ENCODE results near the gene FTSJ1. TPM values are rescaled to one million over a fixed set of nuclear protein-coding genes. Genes with fewer than 3 reads are reported as not detected.

Gene FTSJ1
- total RNA-seq, 1 donor, result 67.3 TPM

DNA sequence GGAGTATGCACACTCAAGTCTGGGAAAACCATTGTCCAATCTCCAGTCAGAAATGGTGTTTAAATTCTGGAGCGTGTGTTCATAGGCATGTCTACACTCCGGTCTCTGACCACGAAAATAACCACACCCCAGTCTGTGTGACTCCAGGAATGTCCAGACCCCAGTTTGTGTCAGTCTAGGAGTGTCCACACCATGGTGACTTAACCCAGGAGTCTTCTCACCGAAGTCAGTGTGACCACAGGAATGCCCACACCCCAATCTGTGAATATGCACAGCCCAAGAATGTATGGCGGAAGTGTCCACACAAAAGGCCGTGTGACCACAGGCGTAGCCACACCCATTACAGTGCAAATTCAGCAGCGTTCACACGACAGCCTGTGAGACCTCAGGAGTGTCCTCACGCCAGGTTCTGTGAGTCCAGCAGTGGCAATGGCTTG is 11.4 kb downstream of the FTSJ1 start:
- no peaks in the 10 kb centered on the region for H3K79me2 ChIP-seq (ENCODE audit: insufficient read depth, low read length)
- H3K9me3 ChIP-seq (ENCODE audit: low read depth, low read length), result no peaks in the 10 kb centered on the region
- no peak overlapping the region for H3K4me3 ChIP-seq (ENCODE audit: insufficient read depth, low read length)
- peaks cover 19% of the 10 kb centered on the region for H3K36me3 ChIP-seq (ENCODE audit: insufficient read depth, low read length)
- H3K4me1 ChIP-seq (ENCODE audit: insufficient read depth, low read length), result peaks cover 22% of the 10 kb centered on the region
- H3K27me3 ChIP-seq (ENCODE audit: insufficient read depth, low read length), result no peaks in the 10 kb centered on the region
- H3K4me2 ChIP-seq (ENCODE audit: insufficient read depth, low read length), result no peak overlapping the region
- TF ChIP-seq, protein P1, sequence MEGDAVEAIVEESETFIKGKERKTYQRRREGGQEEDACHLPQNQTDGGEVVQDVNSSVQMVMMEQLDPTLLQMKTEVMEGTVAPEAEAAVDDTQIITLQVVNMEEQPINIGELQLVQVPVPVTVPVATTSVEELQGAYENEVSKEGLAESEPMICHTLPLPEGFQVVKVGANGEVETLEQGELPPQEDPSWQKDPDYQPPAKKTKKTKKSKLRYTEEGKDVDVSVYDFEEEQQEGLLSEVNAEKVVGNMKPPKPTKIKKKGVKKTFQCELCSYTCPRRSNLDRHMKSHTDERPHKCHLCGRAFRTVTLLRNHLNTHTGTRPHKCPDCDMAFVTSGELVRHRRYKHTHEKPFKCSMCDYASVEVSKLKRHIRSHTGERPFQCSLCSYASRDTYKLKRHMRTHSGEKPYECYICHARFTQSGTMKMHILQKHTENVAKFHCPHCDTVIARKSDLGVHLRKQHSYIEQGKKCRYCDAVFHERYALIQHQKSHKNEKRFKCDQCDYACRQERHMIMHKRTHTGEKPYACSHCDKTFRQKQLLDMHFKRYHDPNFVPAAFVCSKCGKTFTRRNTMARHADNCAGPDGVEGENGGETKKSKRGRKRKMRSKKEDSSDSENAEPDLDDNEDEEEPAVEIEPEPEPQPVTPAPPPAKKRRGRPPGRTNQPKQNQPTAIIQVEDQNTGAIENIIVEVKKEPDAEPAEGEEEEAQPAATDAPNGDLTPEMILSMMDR (IDR thresholded peaks at IDR 0.05; ENCODE audit: extremely low read depth, low read depth, low read length), result no peak
- no peak for DNase-seq (ENCODE audit: insufficient read length, low spot score, missing footprints)
- no peak overlapping the region for H2AFZ ChIP-seq (ENCODE audit: low read length)
- no peaks in the 10 kb centered on the region for H4K20me1 ChIP-seq (ENCODE audit: insufficient read depth, low read length)
- peak overlapping the region; percentile 85 for H3K27ac ChIP-seq (ENCODE audit: low read depth, low read length)

DNA sequence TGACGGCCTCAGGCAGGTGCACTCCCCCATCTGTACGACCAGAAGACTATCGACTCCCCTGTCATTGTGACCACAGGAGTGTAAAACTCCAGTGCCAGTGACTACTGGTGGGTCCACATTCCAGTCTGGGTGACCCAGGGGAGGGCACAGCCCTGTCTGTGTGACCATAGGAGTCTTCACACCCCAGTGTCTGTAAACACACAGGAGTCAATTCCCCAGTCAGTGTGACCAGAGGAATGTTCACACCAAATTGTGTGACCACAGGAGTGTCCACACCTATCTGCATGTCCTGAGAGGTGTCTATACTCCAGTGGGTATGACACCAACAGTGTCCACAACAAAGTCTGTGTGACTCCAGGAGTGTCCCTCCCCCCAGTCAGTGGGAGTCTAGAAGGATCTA is 12.0 kb downstream of the FTSJ1 start:
- H2AFZ ChIP-seq (ENCODE audit: low read length), result no peak overlapping the region
- no peaks in the 10 kb centered on the region for H3K27me3 ChIP-seq (ENCODE audit: insufficient read depth, low read length)
- no peak overlapping the region for H3K4me2 ChIP-seq (ENCODE audit: insufficient read depth, low read length)
- no peaks in the 10 kb centered on the region for H4K20me1 ChIP-seq (ENCODE audit: insufficient read depth, low read length)
- H3K36me3 ChIP-seq (ENCODE audit: insufficient read depth, low read length), result peaks cover 13% of the 10 kb centered on the region
- H3K4me3 ChIP-seq (ENCODE audit: insufficient read depth, low read length), result no peak overlapping the region
- no peaks in the 10 kb centered on the region for H3K79me2 ChIP-seq (ENCODE audit: insufficient read depth, low read length)
- no peak for DNase-seq (ENCODE audit: insufficient read length, low spot score, missing footprints)
- peaks cover 29% of the 10 kb centered on the region for H3K4me1 ChIP-seq (ENCODE audit: insufficient read depth, low read length)
- TF ChIP-seq, protein P1 (IDR thresholded peaks at IDR 0.05; ENCODE audit: extremely low read depth, low read depth, low read length), result no peak
- H3K27ac ChIP-seq (ENCODE audit: low read depth, low read length), result peak overlapping the region; percentile 85
- H3K9me3 ChIP-seq (ENCODE audit: low read depth, low read length), result no peaks in the 10 kb centered on the region

DNA sequence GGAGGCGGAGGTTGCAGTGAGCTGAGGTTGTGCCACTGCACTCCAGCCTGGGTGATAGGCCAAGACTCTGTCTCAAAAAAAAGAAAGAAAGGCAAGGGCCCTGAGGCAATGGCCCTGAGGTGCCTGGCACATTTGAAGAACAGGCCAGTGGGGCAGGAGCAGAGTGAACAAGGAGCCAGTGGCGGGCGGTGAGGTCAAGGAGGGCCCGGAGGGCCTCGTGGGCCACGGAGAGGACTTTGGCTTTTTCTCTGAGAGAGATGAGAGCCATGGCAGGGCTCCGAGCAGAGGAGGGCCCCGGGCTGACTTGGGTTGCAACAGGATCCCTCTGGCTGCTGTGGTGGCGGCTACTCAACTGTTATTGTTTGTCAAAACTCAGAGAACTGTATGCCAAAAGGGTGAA is 13.3 kb downstream of the FTSJ1 start:
- Histone ChIP-seq H3K27me3 (ENCODE audit: insufficient read depth, low read length) (no peaks in the 10 kb centered on the region), H3K4me1 (ENCODE audit: insufficient read depth, low read length) (peaks cover 35% of the 10 kb centered on the region), H3K79me2 (ENCODE audit: insufficient read depth, low read length) (no peaks in the 10 kb centered on the region), H3K27ac (ENCODE audit: low read depth, low read length) (no peak overlapping the region), H3K4me3 (ENCODE audit: insufficient read depth, low read length) (no peak overlapping the region), H2AFZ (ENCODE audit: low read length) (no peak overlapping the region), H3K9me3 (ENCODE audit: low read depth, low read length) (no peaks in the 10 kb centered on the region), H3K4me2 (ENCODE audit: insufficient read depth, low read length) (no peak overlapping the region), H4K20me1 (ENCODE audit: insufficient read depth, low read length) (no peaks in the 10 kb centered on the region), H3K36me3 (ENCODE audit: insufficient read depth, low read length) (peaks cover 6% of the 10 kb centered on the region)
- no peak for DNase-seq (ENCODE audit: insufficient read length, low spot score, missing footprints)
- TF ChIP-seq, protein P1 (IDR thresholded peaks at IDR 0.05; ENCODE audit: extremely low read depth, low read depth, low read length), result no peak

DNA sequence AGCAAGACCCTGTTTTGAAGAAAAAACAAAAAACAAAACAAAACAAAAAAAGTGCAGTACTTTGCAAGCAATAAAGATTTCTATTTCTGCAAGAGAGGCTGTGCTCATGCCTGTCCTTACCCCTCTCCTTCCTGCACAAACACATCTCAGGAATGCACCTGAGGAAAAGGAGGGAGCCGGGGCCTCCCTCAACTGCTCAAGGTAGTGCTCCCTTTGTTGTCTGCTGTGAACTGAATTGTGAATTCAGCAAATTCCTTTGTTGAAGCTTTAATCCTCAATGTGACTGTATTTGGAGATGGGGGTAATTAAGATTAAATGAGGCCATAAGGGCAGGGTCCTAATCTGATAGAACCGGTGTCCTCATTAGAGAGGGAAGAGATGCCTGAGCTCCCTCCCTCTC is 13.9 kb downstream of the FTSJ1 start:
- Histone ChIP-seq H3K27me3 (ENCODE audit: insufficient read depth, low read length) (no peaks in the 10 kb centered on the region), H3K79me2 (ENCODE audit: insufficient read depth, low read length) (no peaks in the 10 kb centered on the region), H3K27ac (ENCODE audit: low read depth, low read length) (no peak overlapping the region)

More for the DNA sequence above, 13.9 kb downstream of the FTSJ1 start:
- Histone ChIP-seq H3K9me3 (ENCODE audit: low read depth, low read length) (no peaks in the 10 kb centered on the region), H3K4me1 (ENCODE audit: insufficient read depth, low read length) (peaks cover 35% of the 10 kb centered on the region), H4K20me1 (ENCODE audit: insufficient read depth, low read length) (no peaks in the 10 kb centered on the region), H3K4me2 (ENCODE audit: insufficient read depth, low read length) (no peak overlapping the region), H2AFZ (ENCODE audit: low read length) (no peak overlapping the region), H3K36me3 (ENCODE audit: insufficient read depth, low read length) (peaks cover 6% of the 10 kb centered on the region), H3K4me3 (ENCODE audit: insufficient read depth, low read length) (no peak overlapping the region)
- TF ChIP-seq, protein P1 (IDR thresholded peaks at IDR 0.05; ENCODE audit: extremely low read depth, low read depth, low read length), result no peak
- no peak for DNase-seq (ENCODE audit: insufficient read length, low spot score, missing footprints)
